Subcutaneous adipose tissue (tissue), 4 donors: ENCODE data around the gene CEP43. TPM values are rescaled to one million over a fixed set of nuclear protein-coding genes. Genes with fewer than 3 reads are reported as not detected.

Experiments used
- total RNA-seq, 4 donors: library from RNA; depleted of rRNA; stranded (reverse); fragments of >200 nt; gene quantifications; one replicate each; pipeline ENCODE4 v1.1.0, GENCODE V29; 2016
- TF ChIP-seq, protein P1 (sequence below): fragments of 450-650 bp; IDR thresholded peaks from one replicate; pipeline ENCODE4 v1.5.1; 2016; ENCODE audit warnings: low read depth, mild to moderate bottlenecking, control low read depth, antibody characterized with exemption, moderate library complexity

The CEP43 gene
- total RNA-seq, 4 donors from 2014 or later: 7.3 to 16.2 (median 10.1) TPM

DNA sequence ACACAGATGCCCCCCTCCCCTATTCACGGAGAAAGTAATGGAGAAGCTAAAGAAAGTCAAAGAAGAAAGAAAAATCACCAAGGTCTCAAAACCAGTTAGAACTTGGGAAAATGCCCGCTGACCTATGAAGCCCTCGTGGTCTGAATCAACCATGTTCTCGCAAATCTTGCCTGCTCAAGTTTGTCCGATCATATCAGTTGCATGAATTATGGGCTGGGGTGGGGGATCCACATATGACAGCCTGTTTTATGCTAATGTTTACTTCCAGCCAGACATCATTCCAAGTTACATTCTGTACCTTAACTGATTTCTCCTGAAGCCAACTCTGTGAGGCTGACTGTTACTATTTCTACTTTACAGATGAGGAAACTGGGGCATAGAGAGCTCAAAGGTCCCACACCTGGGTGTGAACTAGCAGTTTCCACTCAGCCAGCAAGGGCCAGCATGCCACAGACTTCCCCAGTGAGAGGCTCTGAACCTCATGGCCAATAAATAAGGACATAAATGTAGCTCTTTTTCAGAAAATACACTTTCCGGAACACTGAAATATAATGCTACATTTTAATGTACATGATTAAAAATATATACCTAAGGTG lies 45.0 kb upstream of the CEP43 start:
- TF ChIP-seq, protein P1, sequence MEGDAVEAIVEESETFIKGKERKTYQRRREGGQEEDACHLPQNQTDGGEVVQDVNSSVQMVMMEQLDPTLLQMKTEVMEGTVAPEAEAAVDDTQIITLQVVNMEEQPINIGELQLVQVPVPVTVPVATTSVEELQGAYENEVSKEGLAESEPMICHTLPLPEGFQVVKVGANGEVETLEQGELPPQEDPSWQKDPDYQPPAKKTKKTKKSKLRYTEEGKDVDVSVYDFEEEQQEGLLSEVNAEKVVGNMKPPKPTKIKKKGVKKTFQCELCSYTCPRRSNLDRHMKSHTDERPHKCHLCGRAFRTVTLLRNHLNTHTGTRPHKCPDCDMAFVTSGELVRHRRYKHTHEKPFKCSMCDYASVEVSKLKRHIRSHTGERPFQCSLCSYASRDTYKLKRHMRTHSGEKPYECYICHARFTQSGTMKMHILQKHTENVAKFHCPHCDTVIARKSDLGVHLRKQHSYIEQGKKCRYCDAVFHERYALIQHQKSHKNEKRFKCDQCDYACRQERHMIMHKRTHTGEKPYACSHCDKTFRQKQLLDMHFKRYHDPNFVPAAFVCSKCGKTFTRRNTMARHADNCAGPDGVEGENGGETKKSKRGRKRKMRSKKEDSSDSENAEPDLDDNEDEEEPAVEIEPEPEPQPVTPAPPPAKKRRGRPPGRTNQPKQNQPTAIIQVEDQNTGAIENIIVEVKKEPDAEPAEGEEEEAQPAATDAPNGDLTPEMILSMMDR: no peak

GRCh38 chr6:166955121-166955864 lies 43.9 kb upstream of the CEP43 start:
- TF ChIP-seq, protein P1: no peak

DNA sequence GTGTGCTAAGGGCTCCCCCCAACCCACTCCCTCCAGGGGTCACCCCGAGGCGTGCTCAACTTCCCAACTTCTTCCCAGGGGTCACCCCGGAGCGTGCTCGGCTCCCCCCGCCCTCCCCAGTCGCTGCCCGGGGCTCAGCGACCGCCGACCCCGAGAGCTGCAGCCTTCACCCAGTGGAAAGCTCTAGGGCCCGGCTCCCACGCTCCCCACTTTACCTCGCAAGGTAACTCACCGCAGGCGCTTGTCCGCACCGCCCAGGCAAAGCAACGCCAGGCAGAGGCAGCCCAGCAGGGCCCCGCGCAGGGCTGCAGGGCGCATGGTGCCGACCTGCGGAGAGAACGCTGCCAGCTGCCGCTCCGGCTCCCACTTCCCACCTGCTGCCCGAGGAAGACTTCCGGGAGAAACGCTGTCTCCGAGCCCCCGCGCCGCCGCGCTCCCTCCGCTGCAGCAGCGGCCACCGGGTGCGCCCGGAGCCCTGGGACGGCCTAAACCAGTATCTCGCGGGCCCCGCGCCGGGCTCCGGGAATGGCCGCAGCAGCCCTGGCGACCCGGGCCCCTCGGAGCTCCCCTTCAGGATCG lies 43.2 kb upstream of the CEP43 start:
- TF ChIP-seq, protein P1: no peak

- TF ChIP-seq, protein P1: no peak
These were observed 42.6 kb upstream of the CEP43 start, which contains the start of gene RNASET2 for GRCh38 chr6:166956444-166957086. Gene RNASET2 (minus strand): TSS chr6:166956550. CDS start chr6:166956182, 368 bp downstream.

DNA sequence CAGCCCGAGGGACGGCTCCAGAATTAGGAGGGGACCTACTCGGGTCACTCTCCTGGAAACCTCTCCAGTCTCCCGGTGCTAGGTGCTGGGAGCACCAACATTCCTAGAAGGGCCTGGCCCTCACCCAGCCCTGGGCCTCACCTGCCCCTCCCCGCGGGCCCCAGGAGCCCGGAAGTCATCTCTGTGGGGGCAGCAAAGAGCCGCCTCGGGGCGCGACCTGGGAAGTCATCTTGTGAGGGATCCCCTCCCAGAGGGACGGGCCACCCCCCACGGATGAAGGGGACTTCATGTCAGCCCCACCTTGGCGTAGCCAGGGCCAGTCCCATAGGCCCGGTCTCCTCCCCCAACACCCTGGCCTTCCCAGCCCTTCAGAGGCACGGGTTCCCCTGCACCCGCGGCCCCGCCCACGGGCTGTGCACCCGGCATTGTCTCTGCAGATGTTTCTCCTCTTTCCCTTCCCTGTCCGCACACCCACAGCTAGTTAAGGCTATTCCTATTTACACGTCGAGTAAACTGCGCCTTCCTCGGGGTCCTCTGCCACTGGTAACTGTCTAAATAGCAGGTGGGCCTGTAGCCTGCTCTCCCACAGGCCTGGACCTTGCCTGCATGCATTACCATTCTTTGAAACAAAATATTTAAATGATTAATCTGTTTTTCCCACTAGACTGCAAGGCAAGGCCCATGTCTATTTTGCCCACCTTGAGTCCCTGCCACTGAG lies 42.0 kb upstream of the CEP43 start:
- TF ChIP-seq, protein P1: no peak

GRCh38 chr6:166957805-166958076 lies 41.5 kb upstream of the CEP43 start:
- TF ChIP-seq, protein P1: no peak
